Esophagus mucosa (tissue), 1 donor: Measurements from ENCODE around the gene BMP2K. TPM values are rescaled to one million over a fixed set of nuclear protein-coding genes. Genes with fewer than 3 reads are reported as not detected.
A peak's percentile ranks its signal among the peaks of the same experiment; 100 is the strongest.

Experiments
- ATAC-seq: fragments of 200-7000 bp; cut with Tn5 transposase; one replicate; pipeline ENCODE4 v1.9.1; 2020
- total RNA-seq: library from RNA; stranded (reverse); gene quantifications from one replicate; pipeline ENCODE4 v1.2.4, GENCODE V29; 2023
- donor health status: DM: yes; HTN: yes; CAD: no.

Gene BMP2K
- total RNA-seq: 42.4 TPM

DNA sequence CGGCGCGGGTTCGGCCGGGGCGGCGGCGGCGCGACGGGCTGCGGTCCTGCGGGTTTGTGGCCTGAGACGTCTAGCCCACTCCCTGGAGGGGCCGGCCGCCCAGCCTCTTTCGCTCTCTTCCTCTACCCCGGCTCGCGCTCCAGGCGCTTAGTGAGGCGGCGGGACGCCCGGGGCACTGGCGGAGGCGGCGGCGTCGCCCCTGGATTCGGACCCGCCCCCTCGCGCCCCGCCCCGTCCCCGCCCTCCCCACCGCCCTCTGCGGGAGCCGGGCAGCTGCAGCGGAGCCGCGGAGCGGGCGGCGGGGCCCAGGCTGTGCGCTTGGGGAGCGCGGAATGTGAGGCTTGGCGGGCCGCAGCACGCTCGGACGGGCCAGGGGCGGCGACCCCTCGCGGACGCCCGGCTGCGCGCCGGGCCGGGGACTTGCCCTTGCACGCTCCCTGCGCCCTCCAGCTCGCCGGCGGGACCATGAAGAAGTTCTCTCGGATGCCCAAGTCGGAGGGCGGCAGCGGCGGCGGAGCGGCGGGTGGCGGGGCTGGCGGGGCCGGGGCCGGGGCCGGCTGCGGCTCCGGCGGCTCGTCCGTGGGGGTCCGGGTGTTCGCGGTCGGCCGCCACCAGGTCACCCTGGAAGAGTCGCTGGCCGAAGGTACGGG lies at the start of gene BMP2K:
BMP2K (plus strand) TSS at position 272 of the 650 bp plus-strand sequence; CDS start at position 466, 194 bp downstream.
- ATAC-seq: peak; percentile 92

DNA sequence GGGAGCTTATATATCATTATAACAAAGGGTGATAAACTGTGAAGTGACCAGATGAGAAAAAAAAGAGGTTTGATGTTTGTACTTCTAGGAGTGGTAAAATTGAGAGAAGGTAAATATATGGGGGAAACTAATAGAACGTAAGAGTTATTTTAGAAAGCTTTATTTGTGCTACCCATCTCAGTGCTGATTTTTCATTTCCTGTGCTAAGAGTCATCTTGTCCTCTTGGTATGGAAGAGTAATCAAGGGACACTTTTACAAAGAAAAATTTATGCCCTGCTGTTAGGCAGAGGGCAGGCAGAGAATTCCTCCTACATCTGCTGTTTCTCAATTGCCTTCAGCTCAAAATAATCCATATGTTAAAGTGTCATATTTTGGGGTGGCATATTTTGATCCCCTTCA lies 49.6 kb upstream of the BMP2K start:
- no peak for ATAC-seq

DNA sequence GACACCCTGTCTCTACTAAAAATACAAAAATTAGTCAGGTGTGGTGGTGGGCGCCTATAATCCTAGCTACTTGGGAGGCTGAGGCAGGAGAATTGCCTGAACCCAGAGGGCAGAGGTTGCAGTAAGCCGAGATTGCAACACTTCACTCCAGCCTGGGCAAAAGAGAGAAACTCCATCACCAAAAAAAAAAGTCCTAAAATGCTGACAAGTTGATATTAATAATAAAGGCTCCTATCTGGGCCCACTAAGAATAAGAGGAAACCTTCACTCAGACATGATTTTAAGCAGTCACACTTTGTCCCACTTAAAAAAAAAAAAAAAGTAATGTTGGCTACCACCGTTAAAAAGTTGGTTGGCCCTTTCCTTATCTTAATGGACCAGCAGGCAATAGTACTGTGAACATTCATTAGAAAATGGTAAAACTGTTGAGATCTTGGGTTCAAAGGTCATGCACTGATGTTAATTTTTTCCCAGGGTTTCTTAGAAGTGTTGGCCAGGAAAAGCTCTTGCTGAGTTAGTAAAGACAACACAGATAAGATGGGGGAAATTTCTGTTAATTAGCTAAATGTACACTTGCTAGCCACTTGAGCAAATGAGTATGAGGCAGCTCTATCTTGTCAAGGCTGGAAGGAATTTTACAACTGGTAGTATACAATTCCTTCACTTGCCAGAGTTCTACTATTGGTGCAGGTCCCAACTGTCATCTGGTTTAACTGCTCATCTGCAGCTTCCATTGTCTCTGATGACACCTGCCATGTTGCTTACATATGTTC lies 43.6 kb upstream of the BMP2K start:
- ATAC-seq: no peak

DNA sequence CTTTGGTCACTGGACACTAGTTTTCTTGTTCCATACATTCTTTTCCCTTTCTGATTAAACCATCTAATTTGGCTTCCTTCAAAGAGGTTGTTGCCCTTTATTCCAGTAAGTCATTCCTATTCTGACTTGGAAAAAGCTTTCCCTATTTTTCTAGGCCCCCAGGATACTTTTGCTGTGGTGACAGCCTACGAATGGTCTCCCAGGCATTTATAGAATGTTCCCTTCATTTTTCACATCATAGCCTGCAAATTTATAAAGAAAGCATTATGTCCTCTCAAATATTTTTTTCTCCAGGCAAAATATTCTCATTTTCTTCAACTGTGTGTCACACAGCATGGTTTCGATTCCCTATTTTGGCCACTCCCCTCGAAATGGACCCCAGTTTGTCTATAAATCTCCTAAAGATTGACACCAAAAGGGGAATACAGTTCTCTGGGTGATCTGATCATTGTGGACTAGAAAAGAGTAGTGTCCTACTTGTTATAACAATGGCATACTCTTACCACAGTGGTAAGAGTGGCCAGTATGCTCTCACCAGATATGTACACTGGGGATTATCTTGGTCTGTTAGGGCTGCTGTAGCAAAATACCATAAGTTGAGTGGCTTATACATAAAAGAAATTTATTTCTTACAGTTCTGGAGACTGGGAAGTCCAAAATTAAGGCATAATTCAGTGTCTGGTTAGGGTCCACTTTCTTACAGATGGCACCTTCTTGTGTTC lies 41.5 kb upstream of the BMP2K start:
- ATAC-seq: no peak

DNA sequence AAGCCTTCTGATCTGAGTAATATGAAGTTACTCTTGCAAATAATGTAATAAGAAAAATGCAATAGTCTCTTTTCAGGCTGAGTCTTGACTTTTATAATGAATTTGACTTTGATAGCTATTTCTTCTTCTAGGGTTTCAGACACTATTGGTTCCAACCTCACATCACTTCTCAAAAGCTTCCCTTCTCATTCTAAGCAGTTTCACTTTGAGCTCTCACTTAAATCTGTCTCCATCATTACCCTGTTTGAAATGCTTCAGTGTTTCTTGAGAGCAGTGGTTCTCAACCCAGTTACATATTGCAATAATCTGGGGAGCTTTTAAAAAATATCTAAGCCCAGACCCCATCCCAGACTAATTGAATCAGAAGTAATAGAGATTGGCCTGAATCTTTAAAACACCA lies 40.5 kb upstream of the BMP2K start:
- no peak for ATAC-seq

DNA sequence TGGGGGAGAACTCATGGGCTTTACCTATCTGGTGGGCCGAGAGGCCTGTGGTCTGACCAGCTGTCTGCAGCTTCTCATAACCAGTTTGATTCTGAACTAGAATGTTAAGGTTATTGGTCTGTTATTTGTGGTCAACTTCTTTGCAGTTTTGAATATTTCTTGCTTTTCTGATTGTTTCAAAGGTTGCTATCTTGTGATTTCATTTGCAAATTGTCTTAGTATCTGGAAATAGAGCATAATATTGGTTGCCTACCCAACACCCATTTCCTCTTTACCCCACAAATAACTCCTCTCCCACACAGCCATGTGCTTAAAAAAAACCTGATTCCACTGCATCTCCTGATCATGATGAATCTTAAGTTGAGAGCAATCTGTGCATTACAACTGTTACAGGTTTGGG lies 39.1 kb upstream of the BMP2K start:
- no peak for ATAC-seq

DNA sequence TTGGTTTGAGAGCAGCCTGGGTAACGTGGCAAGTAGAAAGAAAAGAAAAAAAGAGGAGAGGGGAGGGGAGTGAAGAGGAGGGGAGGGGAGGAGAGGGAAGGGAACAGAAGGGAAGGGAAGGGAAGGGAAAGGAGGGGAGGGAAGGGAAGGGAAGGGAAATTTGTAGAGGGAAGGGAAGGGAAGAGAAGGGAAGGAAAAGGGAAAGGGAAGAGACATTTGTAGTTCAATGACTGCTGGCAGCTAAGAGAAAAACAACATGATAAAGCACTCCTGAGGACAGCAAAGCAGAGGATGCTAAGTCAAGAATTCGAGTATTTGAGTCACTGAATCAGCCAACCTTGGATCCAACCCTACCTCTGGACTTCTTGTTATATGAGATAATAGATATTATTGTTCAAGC lies 38.2 kb upstream of the BMP2K start:
- ATAC-seq: no peak

DNA sequence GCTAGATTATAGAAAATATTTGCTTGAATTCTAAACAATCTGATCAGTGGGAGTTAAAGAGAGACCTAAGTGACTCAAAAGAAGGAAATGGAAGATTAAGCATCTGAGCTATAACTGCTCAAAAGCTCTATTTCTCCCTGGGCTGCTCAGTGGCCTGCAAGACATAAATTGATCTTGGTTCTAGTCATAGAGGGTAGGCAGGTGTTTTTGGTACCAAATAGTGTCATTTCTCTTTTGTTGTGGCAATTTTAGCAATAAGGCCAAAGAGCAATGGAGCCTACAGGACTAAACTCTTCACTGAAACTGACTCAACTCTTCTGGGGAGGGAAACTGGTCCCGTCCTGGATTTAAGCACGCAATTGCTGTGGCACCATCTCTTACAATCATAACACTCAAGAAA lies 33.9 kb upstream of the BMP2K start:
- ATAC-seq: no peak

DNA sequence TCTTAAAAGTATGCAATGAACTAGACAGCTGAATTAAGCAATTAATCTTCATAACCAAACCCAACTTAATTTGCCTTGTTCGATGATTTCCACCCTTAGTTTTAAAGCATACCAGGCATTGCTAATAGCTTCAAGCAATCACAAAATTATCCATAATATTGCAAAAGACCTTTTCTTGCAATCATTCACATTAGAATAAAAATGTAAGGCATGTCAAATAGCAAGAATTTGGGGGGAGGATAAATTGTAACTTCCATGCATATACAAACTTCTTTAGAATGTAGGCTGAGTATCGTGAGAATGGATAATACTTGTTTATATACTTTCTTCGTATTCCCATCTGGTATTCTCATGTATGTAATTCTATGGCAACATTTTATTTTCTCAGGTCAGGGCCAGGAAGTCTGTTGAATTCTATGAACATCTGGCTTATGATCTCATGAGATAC lies 28.7 kb upstream of the BMP2K start:
- no peak for ATAC-seq

DNA sequence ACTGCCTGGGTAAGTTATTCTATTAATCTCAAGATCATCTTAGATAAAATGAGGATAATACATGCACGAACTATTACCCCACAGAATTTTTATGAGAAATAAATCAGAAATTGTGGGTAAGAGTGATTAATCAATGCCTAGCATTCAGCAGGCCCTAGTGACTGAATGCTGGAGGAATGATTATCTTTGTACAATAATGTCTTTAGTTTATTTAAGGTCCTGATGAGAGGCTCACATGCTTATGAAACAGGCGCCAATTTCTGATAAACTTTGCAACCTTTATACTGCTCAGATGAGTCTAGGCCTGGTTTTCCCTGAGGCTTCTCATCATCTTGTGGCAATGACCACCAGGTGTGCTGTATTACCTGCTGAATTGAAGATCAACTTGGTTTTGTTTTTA lies 27.8 kb upstream of the BMP2K start:
- ATAC-seq: no peak

DNA sequence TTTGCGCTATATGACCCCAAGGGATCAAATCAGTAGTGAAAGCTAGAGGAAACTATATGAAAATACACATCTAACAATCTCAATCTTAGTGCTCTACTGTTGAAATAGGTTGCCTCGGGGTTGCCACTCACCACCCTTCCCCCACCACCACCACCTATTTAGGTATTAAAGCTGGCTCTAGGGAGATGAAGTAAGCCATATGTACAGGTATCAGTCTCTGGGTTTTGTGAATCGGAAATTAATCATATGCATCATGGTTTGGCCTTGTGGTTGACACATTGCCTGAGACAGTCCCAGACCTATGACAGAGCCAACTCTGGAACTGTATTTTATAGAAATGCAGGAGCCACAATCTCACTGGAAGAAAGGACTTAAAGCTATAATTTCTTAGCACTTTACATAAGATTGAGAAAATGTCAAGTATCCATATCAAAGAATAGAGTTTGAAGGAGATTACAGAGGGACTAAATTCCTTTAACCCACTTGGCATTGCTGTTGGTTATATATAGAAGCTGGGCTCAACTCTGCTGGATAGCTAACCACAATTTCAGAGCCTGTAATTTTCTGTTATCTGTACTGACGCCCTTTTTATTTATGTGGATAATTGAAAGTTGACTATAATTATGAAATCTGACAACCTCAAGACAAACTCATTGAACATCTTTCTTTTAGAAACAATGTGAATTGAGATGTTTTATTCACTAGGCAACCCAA lies 26.7 kb upstream of the BMP2K start:
- ATAC-seq: no peak

DNA sequence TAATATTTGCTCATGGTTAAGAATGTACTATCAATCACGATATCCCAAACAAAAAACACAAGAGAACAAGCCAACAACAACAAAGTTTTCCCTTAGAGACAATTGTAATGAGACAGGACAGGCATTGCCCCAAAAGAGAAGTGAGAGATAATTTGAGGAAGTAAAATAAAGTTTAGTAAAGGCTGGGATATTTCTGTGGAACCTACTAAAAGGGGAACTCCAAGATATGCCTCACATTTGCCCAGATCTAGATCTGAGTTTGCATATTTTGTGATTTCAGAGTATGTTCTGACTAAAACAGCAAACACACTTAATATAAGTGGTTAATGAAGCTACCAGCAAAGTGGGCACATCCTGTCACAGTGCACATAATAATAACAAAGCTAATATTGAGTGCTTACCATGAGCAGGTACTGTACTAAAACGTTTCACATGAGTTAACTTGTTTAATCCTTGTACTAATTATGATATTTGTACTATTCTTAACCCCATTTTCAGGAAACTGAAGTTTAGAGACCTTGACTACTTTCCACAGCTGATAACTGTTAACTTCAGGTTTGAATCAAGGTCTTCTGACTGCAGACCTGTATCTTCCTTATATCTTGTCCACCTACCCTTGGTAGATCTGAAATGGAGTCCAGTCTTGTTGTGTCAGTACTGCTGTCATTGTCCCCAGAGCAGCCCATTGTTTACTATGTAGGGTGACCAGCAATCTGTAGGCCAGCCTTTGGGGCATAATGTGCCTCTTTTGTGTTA lies 26.0 kb upstream of the BMP2K start:
- peak; percentile 62 for ATAC-seq

DNA sequence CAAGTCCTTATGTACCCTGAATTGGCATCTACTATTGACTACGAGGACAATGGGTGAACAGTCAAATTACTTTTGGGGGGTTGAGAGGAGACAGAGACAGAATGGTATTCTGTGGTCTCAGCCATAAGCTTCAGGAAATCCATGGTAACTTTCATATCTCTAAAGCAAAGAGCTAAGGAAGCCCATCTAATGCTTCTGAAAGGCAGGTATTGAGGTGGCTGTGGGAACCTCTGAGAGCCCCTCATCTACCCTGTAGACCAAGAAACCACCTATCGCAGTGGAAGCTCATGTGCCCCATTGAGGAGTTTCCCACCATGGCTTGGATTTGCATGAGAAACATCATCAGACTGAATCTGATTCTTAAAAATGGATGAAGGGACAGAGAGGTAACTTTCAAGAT lies 23.1 kb upstream of the BMP2K start:
- ATAC-seq: no peak

DNA sequence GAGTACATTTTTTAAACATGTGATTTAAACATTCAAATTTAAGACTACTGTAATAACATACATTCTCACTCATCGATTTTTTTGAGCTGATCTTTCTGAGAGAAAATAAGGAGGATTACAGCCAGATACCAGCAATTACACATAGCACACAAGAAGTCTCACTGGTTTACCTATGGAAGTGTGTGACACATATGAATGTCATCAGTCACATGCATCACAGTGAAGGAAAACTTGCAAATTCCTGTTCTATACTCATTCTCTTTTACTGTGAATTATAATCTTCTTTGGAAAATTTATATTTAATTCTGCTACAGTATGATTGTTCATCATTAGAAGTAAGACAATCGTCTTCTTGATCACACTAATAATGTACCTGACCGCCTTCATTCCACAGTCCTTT lies 21.3 kb upstream of the BMP2K start:
- ATAC-seq: no peak

DNA sequence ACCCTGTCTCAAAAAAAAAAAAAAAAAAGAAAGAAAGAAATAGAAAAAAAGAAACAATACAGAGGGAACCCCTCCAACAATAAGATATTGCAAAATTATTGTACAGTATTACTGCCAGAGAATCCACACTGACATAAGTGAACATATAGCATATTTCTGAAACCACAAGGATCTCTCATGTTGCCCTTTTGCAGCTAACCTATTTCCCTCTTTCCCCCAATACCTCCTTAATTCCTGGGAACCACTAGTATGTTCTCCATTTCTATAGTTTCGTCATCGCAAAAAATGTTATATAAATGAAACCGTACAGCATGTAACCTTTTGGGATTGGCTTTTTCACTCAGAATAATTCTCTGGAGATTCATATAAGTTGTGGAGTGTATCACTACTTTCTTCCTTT lies 20.0 kb upstream of the BMP2K start:
- no peak for ATAC-seq

DNA sequence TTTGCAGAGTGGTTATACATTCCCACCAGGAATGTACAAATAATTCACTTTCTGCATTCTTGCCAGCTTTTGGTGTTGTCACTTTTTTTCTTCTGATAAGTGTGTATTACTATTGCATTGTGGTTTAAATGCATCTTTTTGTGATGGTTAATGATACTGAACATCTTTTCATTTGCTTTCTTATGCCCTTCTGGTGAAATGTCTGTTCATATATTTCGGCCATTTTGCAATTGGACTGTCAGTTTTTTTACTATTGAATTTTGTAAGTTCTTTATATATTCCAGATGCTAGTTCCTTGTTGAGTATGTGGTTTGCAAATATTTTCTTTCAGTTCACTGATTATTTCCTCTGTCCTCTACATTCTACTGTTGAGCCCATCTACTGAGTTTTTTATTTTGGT lies 19.4 kb upstream of the BMP2K start:
- ATAC-seq: no peak

DNA sequence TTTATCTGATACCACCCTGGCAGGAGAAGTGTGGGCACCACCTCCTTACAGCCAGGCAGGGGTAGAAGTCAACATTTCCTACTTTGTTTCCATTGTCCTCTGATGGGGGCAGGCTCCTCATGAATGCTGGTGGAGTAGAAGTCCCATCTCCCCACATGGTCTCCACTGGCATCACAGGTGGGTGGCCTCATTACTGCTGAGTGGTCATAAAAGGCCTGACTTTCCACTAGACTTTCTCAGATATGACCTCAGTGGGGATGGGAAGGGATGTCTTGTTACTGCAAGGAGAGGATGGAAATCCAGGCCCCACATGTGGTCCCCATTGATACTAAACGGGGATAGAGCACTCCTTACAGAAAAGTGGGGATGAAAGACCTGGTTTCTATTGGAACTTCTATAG lies 18.6 kb upstream of the BMP2K start:
- no peak for ATAC-seq

DNA sequence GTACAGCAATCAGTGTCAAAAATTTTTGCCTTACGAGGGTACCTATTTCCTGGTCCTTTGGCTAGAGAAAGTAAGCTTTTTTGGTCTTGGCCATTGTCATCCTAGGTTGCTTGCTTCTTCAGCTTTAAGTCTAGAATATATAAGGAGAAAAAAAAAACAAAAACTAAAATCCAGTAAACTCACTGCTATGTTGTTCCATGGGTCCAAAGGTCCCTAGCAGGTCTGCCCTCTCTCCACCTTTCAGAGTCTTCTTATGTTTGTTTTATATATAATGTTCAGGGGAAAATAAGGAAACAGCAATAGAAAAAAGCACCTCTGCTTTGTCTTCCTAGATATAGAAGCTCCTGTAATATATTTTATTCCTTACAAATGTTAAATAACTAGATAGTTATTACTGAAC lies 18.1 kb upstream of the BMP2K start:
- no peak for ATAC-seq

DNA sequence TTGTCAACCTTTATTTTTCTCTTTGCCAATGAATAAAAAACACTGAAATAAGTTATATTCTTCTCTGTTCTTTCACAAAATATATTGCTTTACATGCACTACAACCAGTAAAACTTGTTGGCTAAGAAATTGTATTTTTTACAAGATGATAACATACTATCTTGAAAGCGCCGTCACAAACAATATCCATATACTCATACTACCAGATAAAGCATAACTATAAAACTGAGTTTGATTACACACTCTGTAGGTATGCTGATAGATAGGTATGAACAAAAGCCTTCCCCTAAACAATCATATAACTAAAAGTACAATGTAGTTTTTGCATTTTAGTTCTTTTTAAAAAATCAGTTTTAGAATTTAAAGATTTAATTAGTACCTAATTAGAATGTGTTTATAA lies 13.6 kb upstream of the BMP2K start:
- no peak for ATAC-seq

DNA sequence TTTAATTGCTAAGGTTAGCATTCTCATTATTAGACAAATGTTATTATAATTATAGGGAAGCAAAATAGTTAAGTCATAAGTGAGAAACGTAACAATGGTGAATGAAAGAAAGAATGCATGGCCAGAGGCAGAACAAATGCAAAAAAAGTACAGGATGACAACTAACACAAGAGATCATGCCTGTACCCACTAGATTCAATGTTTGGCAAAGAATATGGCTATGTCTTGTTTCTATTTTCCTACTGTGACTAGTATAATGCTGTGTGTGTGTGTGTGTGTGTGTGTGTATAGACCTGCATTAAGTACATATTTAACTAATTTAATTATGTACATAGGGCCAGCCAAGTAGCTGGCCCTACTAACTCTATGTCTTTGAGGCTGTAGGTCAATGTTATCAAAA lies 12.9 kb upstream of the BMP2K start:
- no peak for ATAC-seq

DNA sequence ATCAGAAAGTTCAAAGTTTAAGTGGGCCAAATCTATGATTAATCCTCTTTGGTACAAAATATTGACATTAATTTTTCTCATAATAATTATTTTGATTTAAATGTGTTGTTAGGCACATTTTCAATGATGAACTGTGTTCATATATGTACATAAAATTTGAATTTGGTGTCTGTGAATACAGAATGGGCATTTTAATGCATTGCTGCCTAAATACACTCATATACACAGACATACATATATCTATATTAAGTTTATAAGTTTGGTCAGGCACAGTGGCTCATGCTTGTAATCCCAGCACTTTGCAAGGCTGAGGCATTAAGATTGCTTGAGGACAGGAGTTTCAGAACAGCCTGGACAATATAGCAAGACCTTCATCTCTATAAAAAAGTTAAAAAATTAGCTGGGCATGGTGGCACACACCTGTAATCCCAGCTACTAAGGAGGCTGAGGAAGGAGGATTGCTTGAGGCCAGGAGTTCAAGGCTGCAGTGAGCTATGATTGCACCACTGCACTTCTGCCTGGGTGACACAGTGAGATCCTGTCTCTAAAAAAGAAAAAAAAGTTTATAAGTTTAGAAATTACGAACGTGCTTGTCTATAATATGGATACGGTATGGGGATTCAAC lies 12.3 kb upstream of the BMP2K start:
- no peak for ATAC-seq

DNA sequence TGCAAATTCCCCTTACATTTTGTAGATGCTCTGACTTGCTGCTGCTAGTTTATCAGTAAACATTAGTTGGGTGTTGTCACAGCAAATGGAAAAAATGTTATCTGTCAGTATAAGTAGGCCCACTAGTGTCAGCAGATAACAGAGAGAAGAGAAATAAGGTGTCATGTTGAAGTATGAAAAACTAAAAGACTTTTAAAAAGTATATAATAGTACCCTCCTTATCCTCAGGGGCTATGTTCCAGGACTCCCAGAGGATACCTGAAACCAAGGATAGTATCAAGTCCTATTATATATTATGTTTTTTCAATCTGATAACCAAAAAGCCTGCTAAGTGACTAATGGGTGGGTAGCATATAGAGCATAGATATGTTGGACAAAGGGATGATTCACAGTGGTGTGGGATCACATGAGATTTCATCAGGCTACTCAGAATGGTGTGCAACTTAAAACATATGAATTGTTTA lies 11.6 kb upstream of the BMP2K start:
- no peak for ATAC-seq
